Kidney glomerular epithelial cell (primary cell): ENCODE measurements around the gene IGIP.
A peak's percentile ranks its signal among the peaks of the same experiment; 100 is the strongest.

Source experiments
- DNase-seq: peaks from one replicate; lab custom pipeline; 2025; lab: John Stamatoyannopoulos, UW

The IGIP gene

GRCh38 chr5:140125637-140126036 is at the start of gene IGIP:
Gene IGIP (plus strand): TSS chr5:140125937. CDS start chr5:140128477, 2,540 bp downstream.
- no peak for DNase-seq

GRCh38 chr5:140076142-140076541 is 49.6 kb upstream of the IGIP start:
- no peak for DNase-seq

- no peak for DNase-seq
These were observed 48.9 kb upstream of the IGIP start for GRCh38 chr5:140076788-140077187.

GRCh38 chr5:140083120-140083519 is 42.6 kb upstream of the IGIP start:
- no peak for DNase-seq

- no peak for DNase-seq
These were observed 42.1 kb upstream of the IGIP start for GRCh38 chr5:140083650-140084049.

GRCh38 chr5:140084541-140084940 is 41.2 kb upstream of the IGIP start:
- DNase-seq: no peak

GRCh38 chr5:140090251-140090650 is 35.5 kb upstream of the IGIP start:
- DNase-seq: no peak

GRCh38 chr5:140093179-140093578 is 32.6 kb upstream of the IGIP start:
- DNase-seq: no peak

- DNase-seq: no peak
These were observed 31.9 kb upstream of the IGIP start for GRCh38 chr5:140093866-140094265.

- DNase-seq: no peak
These were observed 30.8 kb upstream of the IGIP start for GRCh38 chr5:140094889-140095288.

GRCh38 chr5:140101179-140101578 is 24.6 kb upstream of the IGIP start:
- DNase-seq: no peak

- no peak for DNase-seq
These were observed 22.6 kb upstream of the IGIP start for GRCh38 chr5:140103154-140103553.

- no peak for DNase-seq
These were observed 21.6 kb upstream of the IGIP start for GRCh38 chr5:140104100-140104499.

GRCh38 chr5:140106101-140106500 is 19.6 kb upstream of the IGIP start:
- no peak for DNase-seq

GRCh38 chr5:140106805-140107311 is 18.9 kb upstream of the IGIP start:
- DNase-seq: no peak

GRCh38 chr5:140107312-140108092 is 18.2 kb upstream of the IGIP start:
- peak; percentile 82 for DNase-seq

- no peak for DNase-seq
These were observed 17.4 kb upstream of the IGIP start for GRCh38 chr5:140108093-140109017.

- DNase-seq: no peak
These were observed 16.5 kb upstream of the IGIP start for GRCh38 chr5:140109018-140109758.

- no peak for DNase-seq
These were observed 15.7 kb upstream of the IGIP start for GRCh38 chr5:140109759-140110645.

GRCh38 chr5:140110646-140110957 is 15.1 kb upstream of the IGIP start:
- no peak for DNase-seq
